ENCODE measurements around the gene TAOK2. TPM values are rescaled to one million over a fixed set of nuclear protein-coding genes. Genes with fewer than 3 reads are reported as not detected.
A peak's percentile ranks its signal among the peaks of the same experiment; 100 is the strongest.
"Not testable (repeated sequence)": the region's sequence is repeated elsewhere in the genome, so short reads cannot be mapped to it uniquely, and the experiment has no call there.

The TAOK2 gene
- total RNA-seq, 4 donors from 2014 or later: 78.1 to 123 (median 90.9) TPM

DNA sequence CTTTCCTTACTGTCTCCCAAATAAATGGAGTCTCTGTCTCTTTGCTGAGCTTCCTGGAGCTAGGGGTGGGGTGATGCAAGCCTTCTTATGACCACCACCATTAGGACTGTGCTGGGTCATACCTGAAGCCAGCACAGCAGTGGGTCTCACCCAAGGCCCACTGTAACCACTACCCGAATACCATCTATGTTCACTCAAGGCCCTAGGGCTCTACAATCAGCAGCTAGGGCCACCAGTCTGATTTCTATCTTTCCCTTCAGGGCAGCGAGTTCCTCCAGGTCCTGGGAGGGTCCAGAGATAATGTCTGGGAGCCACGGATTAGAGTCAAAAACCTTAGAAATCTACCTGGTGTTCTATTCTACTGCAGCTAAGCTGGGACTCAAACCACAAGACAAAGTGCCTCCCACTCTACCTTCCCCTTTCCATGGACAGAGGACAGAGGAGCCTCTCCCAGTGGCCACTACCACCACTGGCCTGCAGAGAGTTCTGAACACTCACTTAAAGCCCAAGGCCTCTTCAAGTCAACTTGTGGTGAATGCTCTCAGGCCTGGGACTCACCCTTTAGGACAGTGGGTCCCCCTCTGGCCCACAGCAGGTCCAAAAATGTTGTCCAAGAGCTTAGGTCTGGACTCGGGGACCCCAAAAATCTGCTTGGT is 22.7 kb upstream of the TAOK2 start:
- no peak overlapping the region for H3K27ac ChIP-seq
- H3K9me3 ChIP-seq: no peaks in the 10 kb centered on the region
- TF ChIP-seq CTCF (IDR thresholded peaks at IDR 0.05) (no peak), POLR2A (IDR thresholded peaks at IDR 0.05) (no peak)
- H3K4me3 ChIP-seq: no peak overlapping the region
- H3K36me3 ChIP-seq: no peaks in the 10 kb centered on the region
- H3K27me3 ChIP-seq: no peaks in the 10 kb centered on the region
- H3K4me1 ChIP-seq: no peaks in the 10 kb centered on the region
- DNase-seq: peak in 1 of 3 donors; percentile 15

DNA sequence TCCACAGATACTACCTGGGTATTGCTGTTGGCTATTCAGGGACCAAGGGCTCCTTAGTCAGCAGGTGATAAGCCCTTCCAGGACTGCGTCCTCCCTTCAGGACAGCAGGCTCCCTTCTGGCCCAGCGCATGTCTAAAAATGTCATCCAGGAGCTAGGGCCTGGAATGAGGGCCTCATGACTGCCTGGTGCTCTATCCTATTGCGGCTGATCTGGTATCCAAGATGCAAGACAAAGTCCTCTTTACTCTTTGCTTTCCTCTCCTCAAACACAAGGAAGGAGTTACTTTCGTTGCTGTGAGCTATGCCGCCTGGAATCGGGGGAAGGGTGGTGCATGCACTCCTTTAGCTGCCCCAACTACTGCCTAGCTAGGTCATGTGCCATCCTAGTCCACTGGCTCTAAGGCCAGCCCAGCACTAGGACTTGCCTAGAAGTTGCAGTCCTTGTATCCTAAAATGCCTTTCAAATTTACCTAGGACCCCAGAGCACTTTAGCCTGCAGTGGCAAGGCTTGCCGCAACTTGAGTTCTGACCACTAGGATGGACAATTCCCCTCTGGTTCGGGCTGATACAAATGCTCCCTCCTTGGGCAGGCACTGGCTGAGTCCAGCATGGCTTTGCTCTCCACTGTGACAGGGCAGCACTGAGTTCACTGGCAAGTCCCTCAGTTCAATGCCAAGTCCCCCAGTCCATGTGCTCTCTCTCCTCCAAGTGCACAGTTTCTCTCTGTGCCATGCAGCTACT is 21.9 kb upstream of the TAOK2 start:
- Histone ChIP-seq H3K9me3 (no peaks in the 10 kb centered on the region), H3K4me3 (no peak overlapping the region), H3K27me3 (no peaks in the 10 kb centered on the region), H3K36me3 (no peaks in the 10 kb centered on the region), H3K4me1 (no peaks in the 10 kb centered on the region), H3K27ac (no peak overlapping the region)
- peak in 1 of 3 donors; percentile 11 for DNase-seq
- TF ChIP-seq CTCF (IDR thresholded peaks at IDR 0.05) (no peak), POLR2A (IDR thresholded peaks at IDR 0.05) (no peak)

- Histone ChIP-seq H3K27me3 (no peaks in the 10 kb centered on the region), H3K4me1 (peaks cover 0 to 7% (median 5%) of the 10 kb centered on the region in 4 donors)
- no peak for TF ChIP-seq POLR2A (IDR thresholded peaks at IDR 0.05)
- TF ChIP-seq CTCF (IDR thresholded peaks at IDR 0.05): no peak
Measured at GRCh38 chr16:29958756-29959155, 14.9 kb upstream of the TAOK2 start.

DNA sequence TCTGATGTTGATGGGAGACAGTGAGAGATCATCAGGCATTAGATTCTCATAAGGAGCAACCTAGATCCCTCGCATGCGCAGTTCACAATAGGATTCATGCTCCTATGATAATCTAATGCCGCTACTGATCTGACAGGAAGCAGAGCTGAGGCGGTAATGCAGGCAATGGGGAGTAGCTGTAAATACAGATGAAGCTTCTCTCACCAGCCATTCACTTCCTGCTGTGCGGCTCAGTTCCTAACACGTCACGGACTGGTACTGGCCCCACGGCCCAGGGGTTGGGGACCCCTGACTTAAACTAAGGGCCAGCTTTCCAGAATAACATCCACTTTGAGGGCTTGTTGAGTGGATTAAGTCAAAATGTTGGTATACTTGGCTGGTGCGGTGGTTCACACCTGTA is 14.4 kb upstream of the TAOK2 start:
- Histone ChIP-seq H3K4me3 (no peak overlapping the region), H3K4me1 (peaks cover 0 to 13% (median 5%) of the 10 kb centered on the region in 4 donors)
- TF ChIP-seq CTCF (IDR thresholded peaks at IDR 0.05): no peak

More at GRCh38 chr16:29958756-29959155, 14.9 kb upstream of the TAOK2 start:
- no peak overlapping the region for H3K27ac ChIP-seq
- H3K36me3 ChIP-seq: no peaks in the 10 kb centered on the region
- DNase-seq: no peak
- no peak overlapping the region for H3K4me3 ChIP-seq
- H3K9me3 ChIP-seq: no peaks in the 10 kb centered on the region

GRCh38 chr16:29959821-29960220 is 13.8 kb upstream of the TAOK2 start:
- DNase-seq, H3K27me3 ChIP-seq, H3K36me3 ChIP-seq, H3K27ac ChIP-seq, H3K9me3 ChIP-seq, H3K4me3 ChIP-seq: not testable (repeated sequence)
- H3K4me1 ChIP-seq: peaks cover 0 to 16% (median 5%) of the 10 kb centered on the region in 4 donors

More for the DNA sequence above, 14.4 kb upstream of the TAOK2 start:
- Histone ChIP-seq H3K36me3 (no peaks in the 10 kb centered on the region), H3K27me3 (no peaks in the 10 kb centered on the region), H3K9me3 (no peaks in the 10 kb centered on the region), H3K27ac (no peak overlapping the region)
- no peak for DNase-seq

DNA sequence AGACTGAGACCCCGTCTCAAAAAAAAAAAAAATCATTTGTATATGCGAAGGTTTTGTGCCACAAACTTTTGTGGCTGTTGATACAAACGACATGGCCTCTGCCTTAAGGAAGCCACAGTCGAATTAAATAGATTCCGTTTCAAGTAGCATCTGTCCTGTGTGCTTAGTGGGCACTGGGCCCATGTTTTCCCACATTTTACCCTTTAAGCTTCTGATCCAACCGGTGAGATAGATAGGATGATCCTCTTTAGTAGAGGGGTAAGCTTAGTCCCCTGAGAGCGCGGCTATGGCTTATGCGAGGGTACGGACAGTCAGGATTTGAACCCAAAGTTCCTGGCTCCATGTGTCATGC is 12.6 kb upstream of the TAOK2 start:
- H3K9me3 ChIP-seq: no peaks in the 10 kb centered on the region
- no peaks in the 10 kb centered on the region for H3K27me3 ChIP-seq
- peak overlapping the region; percentile 93 to 99 (median 97) for H3K27ac ChIP-seq
- H3K4me1 ChIP-seq: peaks cover 0 to 27% (median 5%) of the 10 kb centered on the region in 4 donors
- TF ChIP-seq POLR2A (IDR thresholded peaks at IDR 0.05): no peak
- TF ChIP-seq CTCF (IDR thresholded peaks at IDR 0.05): no peak
- peaks cover 0 to 7% (median 0%) of the 10 kb centered on the region in 3 donors for H3K36me3 ChIP-seq
- H3K4me3 ChIP-seq: peak overlapping the region; percentile 69 to 86 (median 78)
- no peak for DNase-seq

Measured in Peyer's patch (tissue), 4 donors.